Renal cortical epithelial cell (primary cell): ENCODE data around the gene TTBK2. TPM values are rescaled to one million over a fixed set of nuclear protein-coding genes. Genes with fewer than 3 reads are reported as not detected.
"Not testable (repeated sequence)": the region's sequence is repeated elsewhere in the genome, so short reads cannot be mapped to it uniquely, and the experiment has no call there.

Experiments
- DNase-seq: peaks from one replicate; pipeline ENCODE4 v3.0.0-alpha.2; 2011; ENCODE audit warnings: low read depth
- total RNA-seq: library from RNA; depleted of rRNA; stranded (reverse); fragments of >200 nt; gene quantifications from 2 replicates; pipeline ENCODE4 v1.2.3, GENCODE V29; 2014

The TTBK2 gene
- total RNA-seq, 1 donor from 2014 or later = 20.6 TPM

GRCh38 chr15:42908538-42908937 lies 12.0 kb downstream of the TTBK2 start:
- no peak for DNase-seq

- no peak for DNase-seq
Measured at GRCh38 chr15:42903388-42904324, 16.9 kb downstream of the TTBK2 start.

GRCh38 chr15:42893911-42894310 lies 26.7 kb downstream of the TTBK2 start:
- not testable (repeated sequence) for DNase-seq

- peak; percentile 66 for DNase-seq
Measured at GRCh38 chr15:42891569-42891968, 29.0 kb downstream of the TTBK2 start.

- peak; percentile 96 for DNase-seq
Measured at GRCh38 chr15:42890161-42890913, 30.2 kb downstream of the TTBK2 start.

- not testable (repeated sequence) for DNase-seq
Measured at GRCh38 chr15:42887384-42887783, 33.2 kb downstream of the TTBK2 start.

- no peak for DNase-seq
Measured at GRCh38 chr15:42880121-42880520, 40.5 kb downstream of the TTBK2 start.

GRCh38 chr15:42879443-42879842 lies 41.1 kb downstream of the TTBK2 start:
- DNase-seq = no peak

- DNase-seq = no peak
Measured at GRCh38 chr15:42876224-42876623, 44.4 kb downstream of the TTBK2 start.

GRCh38 chr15:42868683-42869082 lies 51.9 kb downstream of the TTBK2 start:
- DNase-seq = no peak

GRCh38 chr15:42863572-42864239 lies 56.9 kb downstream of the TTBK2 start:
- DNase-seq = no peak

- DNase-seq = no peak
Measured at GRCh38 chr15:42858999-42859789, 61.4 kb downstream of the TTBK2 start.

- DNase-seq = peak; percentile 4
Measured at GRCh38 chr15:42858540-42858939, 62.0 kb downstream of the TTBK2 start.

- DNase-seq = no peak
Measured at GRCh38 chr15:42854576-42854975, 66.0 kb downstream of the TTBK2 start.

GRCh38 chr15:42849836-42850235 lies 70.7 kb downstream of the TTBK2 start:
- no peak for DNase-seq

- no peak for DNase-seq
Measured at GRCh38 chr15:42848846-42849245, 71.7 kb downstream of the TTBK2 start.

- no peak for DNase-seq
Measured at GRCh38 chr15:42846647-42847046, 73.9 kb downstream of the TTBK2 start.

GRCh38 chr15:42845581-42845980 lies 75.0 kb downstream of the TTBK2 start:
- DNase-seq = no peak

- no peak for DNase-seq
Measured at GRCh38 chr15:42843699-42844098, 76.9 kb downstream of the TTBK2 start.

- no peak for DNase-seq
Measured at GRCh38 chr15:42836251-42836650, 84.3 kb downstream of the TTBK2 start.

- DNase-seq = peak; percentile 93
Measured at GRCh38 chr15:42832576-42832975, 88.0 kb downstream of the TTBK2 start.
